GM18502 (cell line): ENCODE measurements around the gene AGFG1.
"Not testable (repeated sequence)": the region's sequence is repeated elsewhere in the genome, so short reads cannot be mapped to it uniquely, and the experiment has no call there.

Source experiments
- ATAC-seq: cut with Tn5 transposase; IDR thresholded peaks from one replicate; pipeline ENCODE4 v1.9.1; 2021; ENCODE audit warnings: mild to moderate bottlenecking; ENCODE audit not compliant: unreplicated experiment, poor library complexity

The AGFG1 gene

DNA sequence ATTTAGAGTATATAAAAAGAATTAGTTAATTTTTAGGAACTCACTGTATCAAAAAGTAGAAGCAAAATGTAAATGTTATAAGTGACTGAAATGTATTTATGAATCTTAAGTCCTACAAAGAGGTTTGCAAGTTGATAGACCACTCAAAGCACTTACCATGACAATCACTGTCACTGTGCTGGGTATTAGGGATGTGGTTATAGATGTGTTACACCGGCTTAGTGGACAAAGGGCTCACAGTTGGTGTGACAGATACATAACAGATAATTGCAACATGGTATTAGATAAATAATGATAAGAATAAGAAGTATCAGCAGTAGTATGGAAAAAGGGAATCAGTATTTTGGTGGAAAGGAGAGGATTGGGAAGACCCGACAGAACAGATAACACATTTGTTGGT is 21.6 kb downstream of the AGFG1 start:
- no peak for ATAC-seq

DNA sequence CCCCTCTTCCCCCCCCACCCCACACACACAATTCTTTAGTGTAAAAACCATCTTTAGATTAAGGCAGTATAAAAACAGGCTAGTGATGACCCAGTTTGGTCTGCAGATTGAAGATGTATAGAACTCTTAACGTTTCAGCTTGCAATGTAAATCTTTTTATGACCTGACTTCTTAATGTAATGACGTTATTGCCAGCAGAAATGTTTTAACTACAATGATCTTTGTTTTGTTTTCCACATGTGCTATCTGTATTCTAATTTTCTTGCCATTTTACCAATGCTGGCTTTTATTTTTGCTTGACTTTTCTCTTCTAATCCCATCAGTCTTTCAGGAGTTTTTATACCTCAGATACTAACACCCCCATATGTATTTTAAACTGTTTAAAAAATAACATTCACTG is 25.2 kb downstream of the AGFG1 start:
- ATAC-seq, result no peak

GRCh38 chr2:227499627-227500300 is 27.8 kb downstream of the AGFG1 start:
- ATAC-seq, result no peak

- ATAC-seq, result no peak
These were observed 28.3 kb downstream of the AGFG1 start for GRCh38 chr2:227500301-227500630.

GRCh38 chr2:227503433-227504406 is 31.8 kb downstream of the AGFG1 start:
- ATAC-seq, result no peak

GRCh38 chr2:227504700-227505099 is 32.7 kb downstream of the AGFG1 start:
- ATAC-seq, result no peak

DNA sequence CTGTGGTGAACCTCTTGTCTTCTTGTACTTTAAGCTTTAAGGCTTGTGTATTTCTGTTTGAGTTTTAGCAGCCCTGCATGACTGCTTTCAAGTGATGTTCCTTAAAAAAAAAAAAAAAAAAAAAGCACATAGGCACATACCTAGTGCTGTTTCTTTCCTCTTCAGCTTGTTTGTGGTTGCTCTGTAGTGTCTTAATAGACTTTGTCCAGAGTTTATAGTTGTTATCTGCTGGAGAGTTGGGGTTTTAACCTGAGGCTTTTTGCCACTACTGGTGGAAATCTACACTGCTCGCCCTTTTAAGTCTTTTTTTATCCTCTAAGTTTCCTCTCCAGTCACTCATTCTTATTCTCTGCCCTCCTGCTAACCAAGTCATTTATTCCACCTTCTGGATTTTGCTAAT is 34.5 kb downstream of the AGFG1 start:
- no peak for ATAC-seq

- no peak for ATAC-seq
These were observed 36.0 kb downstream of the AGFG1 start for GRCh38 chr2:227507963-227508362.

DNA sequence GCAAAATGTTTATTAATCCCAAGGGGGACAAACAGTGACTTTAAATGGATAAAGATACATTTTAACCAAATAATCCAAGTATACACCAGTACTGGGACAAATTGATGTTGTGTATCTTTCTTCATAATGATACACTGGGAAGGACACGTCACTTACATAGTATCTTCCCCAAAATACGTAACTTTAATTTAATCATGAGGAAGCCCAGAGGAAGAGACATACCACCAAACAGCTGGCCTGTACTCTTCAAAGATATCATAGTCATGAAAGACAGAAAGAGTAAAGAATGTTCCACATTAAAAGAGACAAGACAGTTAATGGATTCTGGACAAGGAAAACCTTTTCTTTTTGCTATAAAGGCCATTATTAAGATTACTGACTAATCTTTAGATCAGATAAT is 37.1 kb downstream of the AGFG1 start:
- no peak for ATAC-seq

GRCh38 chr2:227509824-227510619 is 38.1 kb downstream of the AGFG1 start:
- ATAC-seq, result no peak

DNA sequence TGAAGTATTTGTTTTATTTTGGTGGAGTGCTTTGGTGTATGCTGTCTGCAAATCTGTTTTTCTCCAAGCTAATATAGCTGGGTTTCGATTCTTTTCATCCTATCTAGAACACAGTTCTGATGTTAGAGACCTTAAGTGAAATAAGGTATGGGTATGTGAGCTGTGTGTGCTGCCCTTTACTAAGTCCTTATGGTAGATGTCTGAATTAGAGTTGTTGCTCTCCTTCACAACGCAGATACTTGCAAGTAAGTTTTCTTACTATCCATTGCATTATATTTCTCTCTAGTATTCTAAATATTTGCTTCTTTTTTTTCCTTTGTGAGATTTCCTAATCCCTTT is 38.6 kb downstream of the AGFG1 start:
- ATAC-seq, result no peak

DNA sequence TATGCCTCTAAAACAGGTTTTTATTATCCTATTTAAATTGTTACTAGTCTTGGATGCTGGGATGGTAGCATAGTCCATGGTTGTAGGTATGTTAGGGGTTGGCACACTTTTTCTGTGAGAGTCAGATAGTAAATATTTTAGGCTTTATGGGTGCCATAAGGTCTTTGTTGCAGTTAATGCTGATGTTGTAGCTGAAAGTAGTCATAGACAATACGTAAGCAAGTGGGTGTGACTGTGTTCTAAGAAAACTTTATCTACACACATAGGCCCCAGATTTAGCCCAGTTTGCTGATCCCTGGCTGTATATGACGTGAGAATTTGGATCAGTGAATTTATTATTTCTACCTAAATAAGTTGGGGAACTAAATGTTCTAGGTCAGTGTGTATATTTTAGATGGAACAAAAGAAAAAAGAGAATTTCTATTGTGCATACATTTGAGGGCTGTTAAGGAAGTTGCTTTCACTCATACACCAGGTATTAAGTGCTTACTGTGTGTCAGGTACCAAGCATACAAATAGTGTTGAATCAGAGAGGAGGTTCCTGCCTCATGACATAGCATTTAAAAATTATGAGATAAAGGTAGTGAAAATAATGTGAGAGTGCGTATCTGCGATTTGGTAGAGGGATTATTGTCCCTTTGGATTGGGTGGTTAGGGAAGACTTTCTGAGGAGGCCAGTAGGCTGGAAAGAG is 39.4 kb downstream of the AGFG1 start:
- no peak for ATAC-seq

DNA sequence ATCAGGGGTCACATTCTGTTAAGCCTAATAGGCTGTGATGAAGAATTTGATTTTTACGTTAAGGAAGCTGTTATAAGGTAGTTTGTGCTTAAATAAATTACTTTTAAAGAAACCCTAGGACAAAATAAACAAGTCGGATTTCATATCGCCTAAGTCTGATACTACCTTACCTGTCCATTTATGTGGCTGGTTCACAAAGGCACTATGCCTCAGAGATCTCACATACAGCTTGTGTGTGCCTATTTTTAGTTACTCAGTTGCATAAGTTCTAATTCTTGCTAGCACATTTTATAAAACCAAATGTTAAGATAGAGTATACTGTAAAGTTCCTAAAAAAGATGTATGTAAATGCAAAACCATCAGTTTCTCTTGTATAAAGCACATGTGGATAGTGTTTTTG is 40.0 kb downstream of the AGFG1 start:
- ATAC-seq, result no peak

GRCh38 chr2:227513113-227513512 is 41.2 kb downstream of the AGFG1 start:
- no peak for ATAC-seq

DNA sequence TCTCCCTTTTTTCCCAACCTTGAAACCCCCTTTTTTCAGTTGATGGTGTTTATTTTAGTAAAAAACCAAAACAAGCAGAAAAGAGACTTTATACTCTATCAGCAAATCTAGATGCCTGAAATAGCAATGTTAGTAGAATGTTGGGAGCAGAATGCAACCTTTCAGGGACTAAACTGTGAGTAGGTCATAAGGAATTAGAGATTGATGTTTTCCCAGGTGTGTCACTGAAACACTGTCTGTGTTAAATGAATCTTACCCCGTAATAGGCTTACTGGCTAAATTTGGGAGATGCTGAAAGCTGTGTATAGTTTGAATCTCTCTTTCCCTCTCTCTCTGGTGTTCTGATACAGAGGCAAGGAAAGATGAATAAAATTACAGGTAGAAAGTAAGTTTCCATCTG is 43.8 kb downstream of the AGFG1 start:
- no peak for ATAC-seq

GRCh38 chr2:227517724-227518123 is 45.8 kb downstream of the AGFG1 start:
- ATAC-seq, result no peak

- ATAC-seq, result not testable (repeated sequence)
These were observed 46.4 kb downstream of the AGFG1 start for GRCh38 chr2:227518278-227518865.

DNA sequence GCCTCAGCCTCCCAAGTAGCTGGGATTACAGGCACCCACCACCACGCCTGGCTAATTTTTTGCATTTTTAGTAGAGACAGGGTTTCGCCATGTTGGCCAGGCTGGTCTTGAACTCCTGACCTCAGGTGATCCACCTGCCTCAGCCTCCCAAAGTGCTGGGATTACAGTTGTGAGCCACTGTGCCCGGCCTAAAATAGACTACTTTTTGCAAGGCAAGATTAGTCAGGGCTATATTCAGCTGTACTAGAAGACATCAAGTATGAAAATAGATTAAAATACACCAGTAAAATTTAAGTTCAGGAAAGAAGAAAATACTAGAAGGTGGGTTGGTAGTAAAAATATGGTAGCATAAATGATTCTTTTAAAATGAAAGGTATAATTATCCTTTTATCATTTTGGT is 49.2 kb downstream of the AGFG1 start:
- ATAC-seq, result not testable (repeated sequence)

DNA sequence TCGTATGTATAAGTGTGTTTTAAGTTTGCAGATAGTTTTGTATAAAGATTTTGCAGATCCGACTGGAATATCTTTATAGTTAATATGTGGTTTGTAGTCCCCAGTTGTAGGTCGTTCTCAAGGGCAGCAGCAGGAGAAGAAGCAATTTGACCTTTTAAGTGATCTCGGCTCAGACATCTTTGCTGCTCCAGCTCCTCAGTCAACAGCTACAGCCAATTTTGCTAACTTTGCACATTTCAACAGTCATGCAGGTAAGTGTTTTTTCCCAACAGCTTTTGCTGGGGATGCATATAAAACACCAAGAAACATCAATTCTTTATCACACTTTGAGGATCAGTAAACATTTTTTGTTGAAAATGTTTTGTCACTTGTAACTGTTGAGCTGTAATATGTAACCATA is 52.7 kb downstream of the AGFG1 start:
- no peak for ATAC-seq

DNA sequence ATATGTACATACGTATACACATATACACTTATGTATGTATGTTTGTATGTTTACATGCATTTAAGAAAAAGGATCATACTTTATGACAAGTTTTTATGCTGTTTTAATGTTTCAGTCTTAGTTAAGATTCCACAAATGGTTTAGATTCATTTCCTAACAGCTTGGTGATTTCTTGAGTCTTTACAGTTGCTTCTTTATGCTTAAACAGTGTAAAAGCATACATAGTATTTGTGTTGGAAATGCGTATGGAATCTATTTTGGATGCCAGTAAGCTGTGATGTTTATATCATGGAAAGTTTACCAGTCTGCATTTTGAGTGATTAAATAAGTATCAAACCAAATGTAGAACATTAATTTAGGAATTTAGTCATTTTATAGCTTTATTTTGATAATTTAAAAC is 55.4 kb downstream of the AGFG1 start:
- ATAC-seq, result no peak
